ENCODE measurements around the gene CCSER1.

The CCSER1 gene

DNA sequence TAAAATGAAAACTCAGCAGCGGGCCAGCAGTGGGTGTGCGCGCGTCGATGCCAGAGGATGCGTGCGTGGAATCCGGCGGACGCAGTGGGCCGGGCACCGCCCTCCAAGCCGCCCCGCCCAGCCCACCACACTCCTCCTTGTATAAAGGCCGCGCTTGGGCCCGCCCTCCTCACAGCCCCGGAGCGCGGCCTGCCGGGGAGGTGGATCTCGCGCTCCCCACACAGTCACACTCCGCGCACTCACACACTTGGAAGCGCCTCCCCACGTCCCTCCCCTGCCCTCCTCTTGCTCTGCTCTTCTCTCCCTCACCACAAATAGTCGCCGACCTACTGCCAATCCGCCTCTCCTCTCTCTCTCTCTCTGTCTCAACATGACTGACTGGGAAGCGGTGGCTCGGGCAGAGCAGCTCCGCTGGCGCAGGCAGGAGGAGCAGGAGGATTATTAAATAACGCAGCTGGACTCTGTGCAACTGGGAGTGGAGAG, at the start of gene CCSER1:
Gene CCSER1 (plus strand): TSS at position 172 of the 483 bp plus-strand sequence.
- peak; percentile 15 for DNase-seq

- no peak for DNase-seq
Measured at GRCh38 chr4:90078440-90078839, 48.8 kb upstream of the CCSER1 start.

DNA sequence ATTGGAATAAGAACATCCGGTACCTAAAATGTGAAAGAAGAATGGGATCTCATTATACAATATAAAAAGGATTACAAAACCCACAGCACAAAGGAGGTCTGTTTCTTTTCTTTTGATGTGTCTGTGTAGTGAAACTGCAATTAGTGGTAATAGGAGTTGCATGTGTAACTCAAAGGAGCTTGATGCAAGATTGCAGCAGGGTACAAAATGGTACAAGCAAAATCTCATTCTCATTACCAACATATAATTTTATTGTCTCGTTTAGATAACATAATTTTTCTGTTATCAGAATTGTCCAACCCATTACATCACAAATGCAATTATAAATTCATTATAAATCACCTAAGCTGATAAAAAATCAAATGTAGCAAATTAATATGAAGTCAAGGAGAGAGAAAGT, 47.1 kb upstream of the CCSER1 start:
- DNase-seq, result no peak

- DNase-seq, result no peak
Measured at GRCh38 chr4:90081432-90082144, 45.6 kb upstream of the CCSER1 start.

DNA sequence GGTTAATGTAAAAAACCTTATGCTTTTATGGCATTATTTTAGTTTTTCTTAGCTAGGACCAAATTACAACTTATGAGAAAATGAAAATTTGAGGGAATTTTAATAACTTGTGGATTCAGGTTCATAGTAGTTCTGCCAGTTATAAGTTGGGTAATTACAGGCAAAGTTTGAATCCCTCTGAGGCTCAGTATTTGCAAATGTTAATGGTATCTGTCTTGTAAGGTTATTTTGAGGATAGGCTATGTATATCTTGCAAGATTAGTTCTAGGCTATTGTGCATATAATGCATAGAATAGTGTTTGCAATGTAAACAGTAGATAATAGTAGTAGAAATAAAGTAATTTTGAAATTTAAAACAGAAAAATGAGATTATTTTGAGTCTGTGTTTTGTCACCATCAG, 44.7 kb upstream of the CCSER1 start:
- DNase-seq, result no peak

- DNase-seq, result no peak
Measured at GRCh38 chr4:90084277-90084966, 42.8 kb upstream of the CCSER1 start.

GRCh38 chr4:90084967-90085295, 42.3 kb upstream of the CCSER1 start:
- no peak for DNase-seq

- no peak for DNase-seq
Measured at GRCh38 chr4:90093526-90093925, 33.7 kb upstream of the CCSER1 start.

DNA sequence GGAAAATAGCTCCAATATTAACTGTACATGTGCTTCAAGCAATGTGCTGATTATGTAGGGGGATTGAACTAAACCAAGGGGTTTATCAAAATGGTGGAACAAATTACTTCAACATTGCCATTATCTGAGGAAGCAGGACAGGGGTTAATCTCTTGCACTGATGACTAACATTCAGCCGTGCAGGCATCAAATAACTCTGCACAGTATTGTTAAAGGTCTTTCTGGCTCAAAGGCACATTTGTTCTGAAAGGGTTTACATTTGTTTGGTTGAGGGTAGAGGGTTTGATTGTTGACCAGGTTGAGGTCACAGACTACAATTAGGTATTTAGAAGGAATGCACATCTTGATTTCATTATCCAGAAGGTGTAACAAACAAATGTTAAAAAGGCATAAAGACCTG, 32.2 kb upstream of the CCSER1 start:
- DNase-seq, result no peak

GRCh38 chr4:90099812-90100211, 27.4 kb upstream of the CCSER1 start:
- no peak for DNase-seq

DNA sequence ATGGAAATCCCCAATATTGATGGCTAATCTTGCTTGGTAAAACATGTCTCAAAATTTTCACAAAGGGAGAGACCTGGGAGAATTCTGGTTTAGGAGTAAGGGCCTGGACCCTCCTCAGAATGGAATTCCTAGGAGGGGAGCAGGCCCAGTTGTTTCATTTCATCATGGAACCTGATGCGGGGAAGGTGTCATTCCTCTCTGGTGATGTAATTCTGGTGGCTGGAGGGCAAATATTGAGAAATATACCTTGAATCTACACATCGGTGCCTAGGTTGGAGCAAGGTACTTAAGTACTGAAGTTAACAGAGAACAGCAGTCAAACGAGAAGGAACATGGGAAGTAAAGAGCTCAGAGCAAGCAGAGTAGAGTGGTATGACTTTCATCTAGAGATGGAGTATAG, 23.2 kb upstream of the CCSER1 start:
- no peak for DNase-seq

GRCh38 chr4:90105274-90105673, 21.9 kb upstream of the CCSER1 start:
- DNase-seq, result no peak

DNA sequence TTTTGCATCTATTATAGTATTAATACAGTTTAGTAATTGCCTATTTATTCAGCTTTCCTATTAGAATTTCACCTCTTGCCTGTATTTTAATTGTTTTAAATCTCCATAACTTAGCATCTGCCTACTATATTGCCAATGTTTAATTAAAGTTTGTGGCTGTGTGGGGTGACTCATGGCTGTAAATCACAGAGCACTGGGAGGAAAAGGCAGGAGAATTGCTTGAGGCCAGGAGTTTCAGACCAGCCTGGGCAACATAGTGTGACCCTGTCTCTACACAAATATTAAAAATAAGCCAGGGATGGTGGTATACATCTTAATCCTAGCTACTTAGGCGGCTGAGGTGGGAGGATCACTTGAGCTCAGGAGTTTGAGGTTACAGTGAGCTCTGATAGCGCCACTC, 14.5 kb upstream of the CCSER1 start:
- DNase-seq, result no peak

GRCh38 chr4:90113881-90114457, 13.2 kb upstream of the CCSER1 start:
- DNase-seq, result no peak

DNA sequence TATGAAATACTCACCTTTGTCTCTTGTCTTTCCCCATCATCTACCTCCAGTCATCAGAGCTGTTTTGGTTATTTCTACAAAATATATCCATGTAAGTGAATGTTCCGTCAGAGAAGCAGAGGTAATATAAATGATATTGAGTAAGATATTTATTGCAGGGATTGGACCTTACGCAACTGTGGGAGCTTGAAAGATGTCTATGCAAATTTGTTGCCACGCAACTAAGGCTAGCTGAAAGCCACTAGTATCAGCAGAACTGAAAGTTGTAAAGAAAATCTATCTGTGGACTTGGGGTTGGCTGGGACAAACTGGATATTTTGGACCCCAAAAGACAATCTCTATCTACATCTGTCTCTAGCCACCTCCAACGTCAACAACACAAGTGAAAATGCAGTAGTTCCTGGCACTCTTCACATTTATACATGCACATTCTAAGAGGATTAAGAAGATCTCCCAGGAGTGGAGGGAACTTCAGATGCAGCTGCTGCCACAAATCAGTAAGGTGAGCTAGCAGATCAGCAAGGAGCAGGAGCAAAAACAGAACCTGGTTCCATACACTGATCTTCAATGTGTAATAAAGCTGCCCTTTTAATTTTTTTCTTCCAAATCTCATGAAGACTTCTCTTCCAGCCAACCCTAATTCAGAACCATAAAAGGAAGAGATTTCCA, 8.5 kb upstream of the CCSER1 start:
- no peak for DNase-seq

- DNase-seq, result no peak
Measured at GRCh38 chr4:90120037-90120436, 7.2 kb upstream of the CCSER1 start.

DNA sequence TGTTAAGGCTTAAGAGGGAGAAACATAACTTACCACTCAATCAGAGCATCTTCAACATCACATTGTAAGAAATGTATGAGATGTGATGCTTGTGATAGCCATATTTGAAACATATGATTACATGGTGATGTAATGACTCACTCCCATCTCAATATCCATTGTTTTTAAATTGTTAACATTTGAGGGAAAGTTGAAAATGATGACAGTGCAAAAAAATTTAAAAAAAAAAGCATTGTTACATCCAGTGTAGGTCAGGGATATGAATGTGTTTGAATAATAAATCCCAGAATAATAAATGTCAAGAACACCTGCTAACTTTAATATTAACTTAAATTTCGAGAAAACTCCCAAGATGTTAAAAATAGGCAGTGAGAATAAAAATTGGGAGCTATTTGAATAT, 6.4 kb upstream of the CCSER1 start:
- DNase-seq, result no peak

- DNase-seq, result no peak
Measured at GRCh38 chr4:90121676-90122354, 5.4 kb upstream of the CCSER1 start.

GRCh38 chr4:90122355-90122748, 4.8 kb upstream of the CCSER1 start:
- no peak for DNase-seq

DNA sequence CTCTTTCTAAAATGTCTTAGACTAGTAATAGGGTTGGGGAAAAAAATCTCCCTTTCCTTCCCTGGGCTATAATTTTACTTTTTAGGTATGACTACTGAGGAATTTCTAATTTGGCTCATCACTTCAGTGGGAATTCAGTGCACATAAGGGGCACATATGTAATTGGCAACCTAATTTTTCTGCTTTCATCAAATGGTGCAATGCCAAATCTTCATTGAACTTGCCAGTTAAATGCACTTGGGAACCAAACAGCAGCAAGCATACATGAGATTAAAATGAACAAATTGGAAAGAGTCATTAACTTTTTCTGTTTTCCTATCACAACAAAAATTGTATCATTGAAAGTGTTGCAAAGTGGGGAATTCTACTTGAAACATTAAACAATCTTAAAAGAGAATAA, 2.9 kb upstream of the CCSER1 start:
- DNase-seq, result no peak

- DNase-seq, result no peak
Measured at GRCh38 chr4:90126805-90127204, 389 bp upstream of the CCSER1 start.

GRCh38 chr4:90127706-90128345, 632 bp downstream of the CCSER1 start:
- DNase-seq, result no peak
